KMS-11 (cell line): ENCODE data around the gene KLHDC9.

ENCODE experiments used
- H2AFZ ChIP-seq: fragments of 200-600 bp; sonication (generic); 2 replicates; pipeline ENCODE4 v1.6.1; 2016; ENCODE audit warnings: antibody characterized with exemption, mixed run types, low read depth
- H3K27ac ChIP-seq: fragments of 200-600 bp; sonication (generic); 2 replicates; pipeline ENCODE4 v1.6.1; 2016; ENCODE audit warnings: mild to moderate bottlenecking, mixed run types
- H3K27me3 ChIP-seq: fragments of 200-600 bp; sonication (generic); 2 replicates; pipeline ENCODE4 v1.6.1; 2017; ENCODE audit warnings: mild to moderate bottlenecking, low read depth, mixed run types, moderate library complexity; ENCODE audit not compliant: insufficient read depth
- H3K36me3 ChIP-seq: fragments of 200-600 bp; sonication (generic); 2 replicates; pipeline ENCODE4 v1.6.1; 2017; ENCODE audit warnings: mild to moderate bottlenecking, mixed run types; ENCODE audit not compliant: insufficient read depth
- H3K4me1 ChIP-seq: fragments of 200-600 bp; sonication (generic); 2 replicates; pipeline ENCODE4 v1.6.1; 2016; ENCODE audit warnings: mild to moderate bottlenecking, low read depth, mixed run types; ENCODE audit not compliant: poor library complexity, severe bottlenecking
- H3K4me2 ChIP-seq: fragments of 200-600 bp; sonication (generic); 2 replicates; pipeline ENCODE4 v1.7.0; 2016; ENCODE audit warnings: mild to moderate bottlenecking, mixed run types
- H3K4me3 ChIP-seq: fragments of 200-600 bp; sonication (generic); IDR thresholded peaks from 2 replicates; pipeline ENCODE4 v1.6.1; 2017; ENCODE audit warnings: low read depth, low read length, mixed read lengths; ENCODE audit not compliant: insufficient read depth
- H3K79me2 ChIP-seq: fragments of 200-600 bp; sonication (generic); 2 replicates; pipeline ENCODE4 v1.6.1; 2016; ENCODE audit warnings: low read depth, mixed run types; ENCODE audit not compliant: insufficient read depth
- H3K9ac ChIP-seq: fragments of 200-600 bp; sonication (generic); 2 replicates; pipeline ENCODE4 v1.6.1; 2016; ENCODE audit warnings: mild to moderate bottlenecking, mixed run types
- H4K20me1 ChIP-seq: fragments of 200-600 bp; sonication (generic); 2 replicates; pipeline ENCODE4 v1.6.1; 2016; ENCODE audit warnings: mild to moderate bottlenecking, mixed run types; ENCODE audit not compliant: insufficient read depth
- TF ChIP-seq, protein P1 (sequence below): fragments of 200-600 bp; sonication (generic); conservative IDR thresholded peaks from 2 replicates; pipeline ENCODE4 v1.6.1; 2017; ENCODE audit warnings: low read depth, mild to moderate bottlenecking, antibody characterized with exemption, low read length, moderate library complexity, mixed read lengths

KLHDC9 gene

DNA sequence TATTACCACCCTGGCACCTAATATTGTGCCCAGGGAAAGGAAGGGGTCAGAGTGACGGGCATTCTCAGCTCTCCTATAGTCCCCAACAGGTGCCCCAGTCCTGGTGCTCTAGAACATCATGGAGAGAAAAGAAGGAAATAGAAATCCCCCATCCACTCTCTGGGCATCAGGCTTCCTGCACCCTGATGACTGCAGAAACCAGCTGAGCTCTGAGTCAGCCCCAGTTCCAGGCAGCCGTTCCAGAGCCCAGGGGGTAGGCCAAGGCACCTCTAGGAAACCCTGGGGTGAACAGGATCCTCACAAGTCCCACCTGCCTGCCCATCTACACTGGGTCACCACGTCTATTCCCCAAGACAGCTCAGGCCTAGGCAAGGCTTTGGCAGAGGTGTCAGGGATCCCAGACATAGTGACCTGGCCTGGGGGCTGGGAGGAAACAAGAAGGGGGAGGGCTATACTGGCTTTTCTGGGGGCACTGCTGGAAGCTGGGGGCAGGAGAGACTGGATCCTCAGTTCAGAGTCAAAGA lies 9.5 kb upstream of the KLHDC9 start:
- Histone ChIP-seq H3K36me3 (no peaks in the 10 kb centered on the region), H3K4me2 (no peak overlapping the region), H3K4me3 (no peak overlapping the region), H3K27me3 (no peaks in the 10 kb centered on the region), H3K9ac (no peak overlapping the region), H4K20me1 (no peaks in the 10 kb centered on the region), H2AFZ (no peak overlapping the region), H3K79me2 (no peaks in the 10 kb centered on the region), H3K4me1 (peaks cover under 1% of the 10 kb centered on the region), H3K27ac (no peak overlapping the region)
- TF ChIP-seq, protein P1, sequence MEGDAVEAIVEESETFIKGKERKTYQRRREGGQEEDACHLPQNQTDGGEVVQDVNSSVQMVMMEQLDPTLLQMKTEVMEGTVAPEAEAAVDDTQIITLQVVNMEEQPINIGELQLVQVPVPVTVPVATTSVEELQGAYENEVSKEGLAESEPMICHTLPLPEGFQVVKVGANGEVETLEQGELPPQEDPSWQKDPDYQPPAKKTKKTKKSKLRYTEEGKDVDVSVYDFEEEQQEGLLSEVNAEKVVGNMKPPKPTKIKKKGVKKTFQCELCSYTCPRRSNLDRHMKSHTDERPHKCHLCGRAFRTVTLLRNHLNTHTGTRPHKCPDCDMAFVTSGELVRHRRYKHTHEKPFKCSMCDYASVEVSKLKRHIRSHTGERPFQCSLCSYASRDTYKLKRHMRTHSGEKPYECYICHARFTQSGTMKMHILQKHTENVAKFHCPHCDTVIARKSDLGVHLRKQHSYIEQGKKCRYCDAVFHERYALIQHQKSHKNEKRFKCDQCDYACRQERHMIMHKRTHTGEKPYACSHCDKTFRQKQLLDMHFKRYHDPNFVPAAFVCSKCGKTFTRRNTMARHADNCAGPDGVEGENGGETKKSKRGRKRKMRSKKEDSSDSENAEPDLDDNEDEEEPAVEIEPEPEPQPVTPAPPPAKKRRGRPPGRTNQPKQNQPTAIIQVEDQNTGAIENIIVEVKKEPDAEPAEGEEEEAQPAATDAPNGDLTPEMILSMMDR: no peak

DNA sequence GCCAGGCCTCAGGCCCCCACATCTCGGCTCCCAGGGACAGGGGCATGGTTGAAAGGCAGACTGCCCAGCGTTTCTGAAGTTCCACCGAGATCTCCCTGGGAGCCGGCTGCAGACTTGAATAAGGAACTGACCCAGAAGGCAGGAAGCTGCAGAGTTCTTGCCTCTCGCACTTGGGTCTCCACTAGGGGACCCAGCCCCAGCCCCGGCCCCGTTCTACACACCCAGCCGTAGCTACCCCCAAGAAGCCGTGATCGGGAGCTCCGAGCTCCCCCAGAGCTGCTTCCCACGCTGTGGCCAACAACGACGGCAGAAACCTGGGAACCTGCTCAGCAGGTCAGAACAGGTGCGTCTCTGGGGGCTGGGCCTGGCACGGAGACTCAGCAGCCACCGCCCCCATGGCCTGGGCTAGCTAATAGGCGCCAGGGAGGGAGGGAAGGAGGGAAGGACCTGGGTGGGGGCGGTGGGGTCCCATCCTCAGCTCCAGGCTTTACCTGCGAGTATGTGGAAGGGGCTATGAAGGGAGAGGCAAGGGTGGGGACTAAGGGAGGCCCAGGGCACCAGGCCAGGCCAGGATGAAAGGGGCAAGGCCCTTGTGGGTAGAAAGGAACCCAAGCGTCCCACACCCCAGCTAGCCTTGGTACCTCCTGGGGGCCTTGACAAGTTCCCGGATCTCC lies 8.8 kb upstream of the KLHDC9 start, which contains the start of gene NECTIN4:
Gene NECTIN4, minus strand, starts transcription at position 308 of the 674 bp plus-strand sequence. Its CDS starts 262 bp downstream, at position 46.
- H3K4me3 ChIP-seq: no peak within 1 kb of the TSS
- H3K4me1 ChIP-seq: no peaks in the 10 kb centered on the region
- H3K4me2 ChIP-seq: no peak within 1 kb of the TSS
- no peaks in the 10 kb centered on the region for H3K79me2 ChIP-seq
- no peaks in the 10 kb centered on the region for H4K20me1 ChIP-seq
- no peaks in the 10 kb centered on the region for H3K27me3 ChIP-seq
- no peaks in the 10 kb centered on the region for H3K36me3 ChIP-seq
- TF ChIP-seq, protein P1: no peak
- no peak within 1 kb of the TSS for H3K9ac ChIP-seq
- H2AFZ ChIP-seq: no peak within 1 kb of the TSS
- H3K27ac ChIP-seq: no peak within 1 kb of the TSS

DNA sequence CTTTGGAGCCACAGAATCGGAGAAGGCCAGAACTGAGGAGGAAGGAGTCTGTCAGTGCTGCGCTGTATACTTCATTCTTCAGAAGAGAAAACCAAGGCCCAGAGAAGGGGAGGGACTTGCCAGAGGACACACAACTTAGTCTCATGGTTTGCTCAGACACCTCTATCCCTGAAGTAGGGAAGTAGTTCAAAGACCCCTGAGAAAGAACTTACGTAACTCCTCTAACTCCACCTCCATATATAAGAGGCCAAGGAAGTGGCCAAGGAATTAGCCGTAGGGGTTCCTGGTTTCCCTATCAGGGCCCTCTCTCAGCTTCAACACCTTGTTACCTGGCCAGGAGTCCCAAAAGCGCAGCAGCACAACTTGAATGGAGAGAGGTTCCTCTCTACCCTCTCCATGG lies 8.2 kb upstream of the KLHDC9 start:
- TF ChIP-seq, protein P1: no peak
- H3K36me3 ChIP-seq: no peaks in the 10 kb centered on the region
- no peak overlapping the region for H3K27ac ChIP-seq
- H2AFZ ChIP-seq: no peak overlapping the region
- H3K4me2 ChIP-seq: no peak overlapping the region
- H4K20me1 ChIP-seq: no peaks in the 10 kb centered on the region
- H3K27me3 ChIP-seq: no peaks in the 10 kb centered on the region
- H3K79me2 ChIP-seq: no peaks in the 10 kb centered on the region
- no peaks in the 10 kb centered on the region for H3K4me1 ChIP-seq
- no peak overlapping the region for H3K9ac ChIP-seq
- H3K4me3 ChIP-seq: no peak overlapping the region

DNA sequence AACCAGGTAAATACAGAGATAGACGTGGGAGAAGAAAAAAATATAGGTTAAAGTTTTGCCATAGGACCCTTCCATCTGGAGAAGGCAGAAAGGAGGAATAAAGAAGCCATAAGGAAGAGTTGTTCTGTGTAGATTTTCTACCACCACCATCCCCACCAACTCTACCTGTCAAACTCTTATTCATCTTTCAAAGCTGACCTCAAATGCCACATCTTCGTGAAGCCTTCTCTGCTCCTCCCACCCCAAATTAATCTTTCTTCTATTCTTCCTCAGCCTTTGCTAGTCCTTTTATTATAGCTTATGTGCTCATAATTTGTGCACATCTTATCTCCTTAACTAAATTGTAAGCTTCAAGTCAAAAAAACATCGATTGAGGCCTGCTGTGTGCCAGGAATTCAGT lies 7.5 kb upstream of the KLHDC9 start:
- Histone ChIP-seq H3K36me3 (no peaks in the 10 kb centered on the region), H3K27me3 (no peaks in the 10 kb centered on the region), H3K27ac (no peak overlapping the region), H3K4me1 (no peaks in the 10 kb centered on the region), H3K9ac (no peak overlapping the region), H3K4me2 (no peak overlapping the region), H3K79me2 (no peaks in the 10 kb centered on the region), H2AFZ (no peak overlapping the region), H4K20me1 (no peaks in the 10 kb centered on the region), H3K4me3 (no peak overlapping the region)
- TF ChIP-seq, protein P1: no peak; the same call in 1 of the 2 replicates
